Sigmoid colon (tissue), 4 donors: Measurements from ENCODE around the gene ETS1.

Experiments
- EP300 ChIP-seq, 4 donors: sonication (generic); formaldehyde crosslinking; IDR thresholded peaks; one replicate each; pipeline ENCODE4 v1.6.1; 2017; ENCODE audit warnings: antibody characterized with exemption in 4 of 4
- POLR2A ChIP-seq, 2 donors: fragments of 450-650 bp; IDR thresholded peaks; one replicate each; pipeline ENCODE4 v1.6.1; 2016; ENCODE audit warnings: antibody characterized with exemption in 2 of 2, mild to moderate bottlenecking in 2 of 2, moderate library complexity in 2 of 2
- TF ChIP-seq, protein P1 (sequence below), 4 experiments: fragments of 450-650 bp in 3 of 4; fragments of 200-600 bp in 1 of 4; IDR thresholded peaks; one replicate each; pipeline ENCODE4 v1.5.1; 2016 to 2019; ENCODE audit warnings: antibody characterized with exemption in 4 of 4, mild to moderate bottlenecking in 3 of 4, moderate library complexity in 2 of 4

GRCh38 chr11:128497061-128497775 lies 90.1 kb downstream of the ETS1 start:
- TF ChIP-seq EP300 (IDR thresholded peaks at IDR 0.05) (no peak), POLR2A (IDR thresholded peaks at IDR 0.05) (no peak)
- TF ChIP-seq, protein P1, sequence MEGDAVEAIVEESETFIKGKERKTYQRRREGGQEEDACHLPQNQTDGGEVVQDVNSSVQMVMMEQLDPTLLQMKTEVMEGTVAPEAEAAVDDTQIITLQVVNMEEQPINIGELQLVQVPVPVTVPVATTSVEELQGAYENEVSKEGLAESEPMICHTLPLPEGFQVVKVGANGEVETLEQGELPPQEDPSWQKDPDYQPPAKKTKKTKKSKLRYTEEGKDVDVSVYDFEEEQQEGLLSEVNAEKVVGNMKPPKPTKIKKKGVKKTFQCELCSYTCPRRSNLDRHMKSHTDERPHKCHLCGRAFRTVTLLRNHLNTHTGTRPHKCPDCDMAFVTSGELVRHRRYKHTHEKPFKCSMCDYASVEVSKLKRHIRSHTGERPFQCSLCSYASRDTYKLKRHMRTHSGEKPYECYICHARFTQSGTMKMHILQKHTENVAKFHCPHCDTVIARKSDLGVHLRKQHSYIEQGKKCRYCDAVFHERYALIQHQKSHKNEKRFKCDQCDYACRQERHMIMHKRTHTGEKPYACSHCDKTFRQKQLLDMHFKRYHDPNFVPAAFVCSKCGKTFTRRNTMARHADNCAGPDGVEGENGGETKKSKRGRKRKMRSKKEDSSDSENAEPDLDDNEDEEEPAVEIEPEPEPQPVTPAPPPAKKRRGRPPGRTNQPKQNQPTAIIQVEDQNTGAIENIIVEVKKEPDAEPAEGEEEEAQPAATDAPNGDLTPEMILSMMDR (IDR thresholded peaks at IDR 0.05): no peak
